WI38 (cell line): ENCODE data around the gene CCDC54.

Experiments used
- H3K4me3 ChIP-seq: 2 replicates; pipeline ENCODE4 v1.5.1; 2011; ENCODE audit warnings: low read depth, mild to moderate bottlenecking, control low read depth, low read length
- TF ChIP-seq, protein P1 (sequence below): IDR thresholded peaks from 2 replicates; pipeline ENCODE4 v1.5.1; 2012; ENCODE audit warnings: low read depth, mild to moderate bottlenecking, control low read depth, low read length

The CCDC54 gene

DNA sequence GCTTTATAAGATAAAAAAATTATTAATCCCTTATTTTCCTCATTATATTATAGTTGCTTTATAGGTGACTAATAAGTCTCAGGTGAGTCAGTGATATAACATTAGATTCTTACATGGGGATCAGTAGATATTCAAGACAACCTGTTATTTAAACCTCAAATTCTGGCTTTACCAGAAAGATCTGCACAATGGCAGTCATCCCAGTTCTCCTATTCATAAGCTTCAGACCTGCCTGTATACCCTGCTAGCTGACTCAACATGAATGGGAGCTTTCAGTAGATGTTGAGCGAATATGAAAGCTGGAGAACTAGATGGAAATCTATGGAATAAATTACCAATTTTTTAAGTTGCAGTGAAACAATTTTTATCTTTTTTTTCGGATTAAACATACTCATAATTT, 20.5 kb upstream of the CCDC54 start:
- no peak overlapping the region for H3K4me3 ChIP-seq
- TF ChIP-seq, protein P1, sequence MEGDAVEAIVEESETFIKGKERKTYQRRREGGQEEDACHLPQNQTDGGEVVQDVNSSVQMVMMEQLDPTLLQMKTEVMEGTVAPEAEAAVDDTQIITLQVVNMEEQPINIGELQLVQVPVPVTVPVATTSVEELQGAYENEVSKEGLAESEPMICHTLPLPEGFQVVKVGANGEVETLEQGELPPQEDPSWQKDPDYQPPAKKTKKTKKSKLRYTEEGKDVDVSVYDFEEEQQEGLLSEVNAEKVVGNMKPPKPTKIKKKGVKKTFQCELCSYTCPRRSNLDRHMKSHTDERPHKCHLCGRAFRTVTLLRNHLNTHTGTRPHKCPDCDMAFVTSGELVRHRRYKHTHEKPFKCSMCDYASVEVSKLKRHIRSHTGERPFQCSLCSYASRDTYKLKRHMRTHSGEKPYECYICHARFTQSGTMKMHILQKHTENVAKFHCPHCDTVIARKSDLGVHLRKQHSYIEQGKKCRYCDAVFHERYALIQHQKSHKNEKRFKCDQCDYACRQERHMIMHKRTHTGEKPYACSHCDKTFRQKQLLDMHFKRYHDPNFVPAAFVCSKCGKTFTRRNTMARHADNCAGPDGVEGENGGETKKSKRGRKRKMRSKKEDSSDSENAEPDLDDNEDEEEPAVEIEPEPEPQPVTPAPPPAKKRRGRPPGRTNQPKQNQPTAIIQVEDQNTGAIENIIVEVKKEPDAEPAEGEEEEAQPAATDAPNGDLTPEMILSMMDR = no peak

DNA sequence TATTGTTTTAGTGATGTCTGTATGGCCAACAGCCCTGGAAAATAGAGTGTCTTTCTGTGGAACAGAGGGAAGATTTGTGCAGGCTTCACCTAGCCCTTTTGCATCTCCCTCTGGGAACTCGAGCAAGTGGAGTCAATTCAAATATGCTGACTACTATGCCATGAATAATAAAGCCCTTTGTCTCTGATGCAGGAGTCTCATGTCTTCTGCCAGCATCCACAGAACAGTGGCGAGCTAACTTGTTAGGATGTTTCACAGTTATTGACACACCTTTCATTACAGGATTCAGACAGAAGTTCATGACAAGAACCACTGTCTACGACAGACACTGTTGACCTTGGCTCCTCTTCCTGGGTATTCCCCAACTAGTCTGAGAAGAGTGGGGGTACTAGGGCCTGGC, 15.6 kb upstream of the CCDC54 start:
- TF ChIP-seq, protein P1 = no peak
- no peak overlapping the region for H3K4me3 ChIP-seq

DNA sequence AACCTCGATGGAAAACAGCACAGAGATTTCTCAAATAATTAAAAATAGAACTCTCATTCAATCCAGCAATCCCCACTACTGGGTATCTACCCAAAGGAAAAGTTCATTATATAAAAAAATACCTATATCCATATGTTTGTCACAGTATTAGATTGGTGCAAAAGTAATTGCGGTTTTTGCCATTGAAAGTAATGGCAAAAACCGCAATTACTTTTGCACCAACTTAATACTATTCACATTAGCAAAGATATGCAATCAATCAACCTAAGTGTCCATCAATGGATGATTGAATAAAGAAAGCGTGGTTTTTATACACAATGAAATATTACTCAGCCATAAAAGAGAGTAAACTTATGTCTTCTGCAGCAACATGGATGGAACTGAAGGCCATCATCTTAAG, 12.2 kb upstream of the CCDC54 start:
- H3K4me3 ChIP-seq = no peak overlapping the region
- TF ChIP-seq, protein P1 = no peak

DNA sequence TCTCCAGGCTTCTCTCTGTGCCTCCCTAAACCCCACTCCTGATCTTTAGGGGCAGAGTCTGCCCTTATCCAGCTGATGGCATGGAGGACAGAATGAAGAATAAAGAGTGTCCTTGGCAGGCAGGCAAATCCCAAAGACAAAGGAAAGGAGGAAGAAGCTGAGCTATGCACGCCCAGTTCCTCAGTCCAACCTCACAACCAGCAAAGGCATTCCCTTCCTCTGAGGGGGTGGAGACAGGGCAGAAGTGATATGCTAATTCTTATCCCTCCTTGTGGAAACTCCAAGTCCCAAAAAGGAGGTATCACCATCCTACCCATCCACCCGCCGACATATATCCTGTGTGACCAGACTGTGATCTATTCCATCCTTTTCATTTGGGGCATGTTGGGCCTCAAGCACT, 10.5 kb upstream of the CCDC54 start:
- no peak overlapping the region for H3K4me3 ChIP-seq
- TF ChIP-seq, protein P1 = no peak

DNA sequence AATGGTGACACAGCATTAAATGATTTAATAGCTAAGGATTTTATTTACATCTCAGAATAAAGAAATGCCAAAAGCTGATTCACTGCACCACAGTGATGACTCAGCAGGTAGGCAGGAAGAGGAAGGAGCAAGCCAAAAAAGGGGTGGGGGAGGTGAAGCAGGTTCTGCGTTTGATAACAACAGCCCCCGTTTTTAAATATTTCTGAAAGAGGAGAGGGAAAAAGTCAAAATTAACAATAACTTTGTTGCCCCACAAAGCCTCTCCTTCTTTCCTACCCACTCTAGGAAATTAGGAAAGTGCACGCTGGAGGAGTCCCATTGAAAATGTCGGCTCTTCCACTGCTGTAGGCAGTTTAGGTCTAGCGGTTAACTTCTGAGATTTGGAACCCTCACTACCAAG, 9.9 kb upstream of the CCDC54 start:
- no peak overlapping the region for H3K4me3 ChIP-seq
- TF ChIP-seq, protein P1 = no peak

DNA sequence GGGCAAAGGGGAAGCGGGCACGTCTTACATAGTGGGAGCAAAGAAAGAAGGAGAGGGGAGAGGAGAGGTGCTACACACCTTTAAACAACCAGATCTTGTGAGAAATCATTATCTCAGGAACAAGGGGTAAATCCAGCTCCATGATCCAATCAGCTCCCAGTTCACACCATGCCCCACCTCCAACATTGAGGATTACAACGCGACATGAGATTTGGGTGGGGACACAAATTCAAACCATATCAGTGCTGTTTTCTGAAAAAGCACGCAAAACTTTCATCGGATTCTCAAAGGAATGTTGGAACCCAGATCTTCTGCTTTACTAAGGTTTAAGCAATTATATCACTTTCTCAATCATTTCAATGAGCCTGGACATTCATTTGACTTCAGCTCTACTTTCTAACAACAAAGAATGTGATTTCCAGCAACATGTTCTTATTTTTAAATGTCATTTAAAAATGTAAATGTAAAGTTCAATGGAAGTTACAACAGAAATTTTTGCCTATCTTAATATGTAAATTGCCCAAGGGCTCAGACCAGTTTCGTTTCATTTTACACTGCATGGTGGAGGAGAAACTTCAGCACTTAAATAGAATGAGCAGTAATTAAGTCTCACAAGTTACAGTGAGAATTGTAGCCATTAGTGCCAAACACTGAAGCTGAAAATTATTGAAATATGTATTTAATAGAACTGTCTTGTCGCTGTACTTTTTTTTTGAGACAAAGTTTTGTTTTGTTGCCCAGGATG, 8.4 kb upstream of the CCDC54 start:
- TF ChIP-seq, protein P1 = no peak
- no peak overlapping the region for H3K4me3 ChIP-seq

DNA sequence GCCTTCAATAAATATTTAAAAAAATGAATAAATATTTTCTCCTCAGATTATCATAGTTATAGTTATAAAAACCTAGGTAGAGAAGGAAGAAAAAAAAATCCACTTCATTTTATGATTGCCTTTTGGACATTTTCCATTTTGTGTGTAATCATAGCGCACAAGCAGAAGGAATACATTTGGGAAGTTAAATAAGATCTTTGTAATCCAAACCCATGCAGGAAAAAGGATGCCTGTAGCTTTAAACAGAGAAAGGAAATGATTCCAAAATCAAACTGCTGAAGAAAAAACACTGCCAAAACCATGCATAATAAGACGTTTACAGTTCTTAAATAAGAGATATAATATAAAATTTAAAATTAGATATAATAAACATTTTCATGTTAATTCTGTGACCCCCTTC, 7.4 kb upstream of the CCDC54 start:
- TF ChIP-seq, protein P1 = no peak
- H3K4me3 ChIP-seq = no peak overlapping the region
